HEK293 (cell line): ENCODE measurements around the gene KRT32.

Source experiments
- ELK4 ChIP-seq: IDR thresholded peaks from 2 replicates; pipeline ENCODE4 v1.6.1; 2011; ENCODE audit warnings: mild to moderate bottlenecking, low read depth, low read length, borderline replicate concordance
- ZFP3 ChIP-seq: fragments of 450-650 bp; formaldehyde crosslinking; IDR thresholded peaks from 2 replicates; pipeline ENCODE4 v1.5.1; 2016; ENCODE audit warnings: low read depth, missing biosample characterization, missing genetic modification characterization
- ZNF121 ChIP-seq: fragments of 450-650 bp; formaldehyde crosslinking; IDR thresholded peaks from 2 replicates; pipeline ENCODE4 v1.5.1; 2016; ENCODE audit warnings: missing biosample characterization, missing genetic modification characterization
- ZNF2 ChIP-seq: fragments of 450-650 bp; formaldehyde crosslinking; IDR thresholded peaks from 2 replicates; pipeline ENCODE4 v1.5.1; 2016; ENCODE audit warnings: missing biosample characterization, missing genetic modification characterization
- ZNF488 ChIP-seq: fragments of 450-650 bp; formaldehyde crosslinking; IDR thresholded peaks from 2 replicates; pipeline ENCODE4 v1.5.1; 2016; ENCODE audit warnings: missing biosample characterization, missing genetic modification characterization
- ZNF777 ChIP-seq: fragments of 450-650 bp; formaldehyde crosslinking; IDR thresholded peaks from 2 replicates; pipeline ENCODE4 v1.5.1; 2017; ENCODE audit warnings: missing biosample characterization, missing genetic modification characterization, borderline replicate concordance
- TF ChIP-seq, protein P1 (sequence below): fragments of 450-650 bp; formaldehyde crosslinking; IDR thresholded peaks from 2 replicates; pipeline ENCODE4 v1.5.1; 2016; ENCODE audit warnings: missing biosample characterization, missing genetic modification characterization
- TF ChIP-seq, protein P2 (sequence below): fragments of 450-650 bp; formaldehyde crosslinking; IDR thresholded peaks from 2 replicates; pipeline ENCODE4 v1.5.1; 2016; ENCODE audit warnings: missing biosample characterization, missing genetic modification characterization

GRCh38 chr17:41492351-41492750, 25.2 kb upstream of the KRT32 start:
- TF ChIP-seq, protein P1, sequence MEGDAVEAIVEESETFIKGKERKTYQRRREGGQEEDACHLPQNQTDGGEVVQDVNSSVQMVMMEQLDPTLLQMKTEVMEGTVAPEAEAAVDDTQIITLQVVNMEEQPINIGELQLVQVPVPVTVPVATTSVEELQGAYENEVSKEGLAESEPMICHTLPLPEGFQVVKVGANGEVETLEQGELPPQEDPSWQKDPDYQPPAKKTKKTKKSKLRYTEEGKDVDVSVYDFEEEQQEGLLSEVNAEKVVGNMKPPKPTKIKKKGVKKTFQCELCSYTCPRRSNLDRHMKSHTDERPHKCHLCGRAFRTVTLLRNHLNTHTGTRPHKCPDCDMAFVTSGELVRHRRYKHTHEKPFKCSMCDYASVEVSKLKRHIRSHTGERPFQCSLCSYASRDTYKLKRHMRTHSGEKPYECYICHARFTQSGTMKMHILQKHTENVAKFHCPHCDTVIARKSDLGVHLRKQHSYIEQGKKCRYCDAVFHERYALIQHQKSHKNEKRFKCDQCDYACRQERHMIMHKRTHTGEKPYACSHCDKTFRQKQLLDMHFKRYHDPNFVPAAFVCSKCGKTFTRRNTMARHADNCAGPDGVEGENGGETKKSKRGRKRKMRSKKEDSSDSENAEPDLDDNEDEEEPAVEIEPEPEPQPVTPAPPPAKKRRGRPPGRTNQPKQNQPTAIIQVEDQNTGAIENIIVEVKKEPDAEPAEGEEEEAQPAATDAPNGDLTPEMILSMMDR (tag by site-specific recombination): no peak
- TF ChIP-seq ELK4 (no peak), ZNF2 (tag by site-specific recombination) (no peak), ZFP3 (tag by site-specific recombination) (no peak), ZNF488 (no peak), ZNF777 (no peak), ZNF121 (tag by site-specific recombination) (no peak)
- TF ChIP-seq, protein P2, sequence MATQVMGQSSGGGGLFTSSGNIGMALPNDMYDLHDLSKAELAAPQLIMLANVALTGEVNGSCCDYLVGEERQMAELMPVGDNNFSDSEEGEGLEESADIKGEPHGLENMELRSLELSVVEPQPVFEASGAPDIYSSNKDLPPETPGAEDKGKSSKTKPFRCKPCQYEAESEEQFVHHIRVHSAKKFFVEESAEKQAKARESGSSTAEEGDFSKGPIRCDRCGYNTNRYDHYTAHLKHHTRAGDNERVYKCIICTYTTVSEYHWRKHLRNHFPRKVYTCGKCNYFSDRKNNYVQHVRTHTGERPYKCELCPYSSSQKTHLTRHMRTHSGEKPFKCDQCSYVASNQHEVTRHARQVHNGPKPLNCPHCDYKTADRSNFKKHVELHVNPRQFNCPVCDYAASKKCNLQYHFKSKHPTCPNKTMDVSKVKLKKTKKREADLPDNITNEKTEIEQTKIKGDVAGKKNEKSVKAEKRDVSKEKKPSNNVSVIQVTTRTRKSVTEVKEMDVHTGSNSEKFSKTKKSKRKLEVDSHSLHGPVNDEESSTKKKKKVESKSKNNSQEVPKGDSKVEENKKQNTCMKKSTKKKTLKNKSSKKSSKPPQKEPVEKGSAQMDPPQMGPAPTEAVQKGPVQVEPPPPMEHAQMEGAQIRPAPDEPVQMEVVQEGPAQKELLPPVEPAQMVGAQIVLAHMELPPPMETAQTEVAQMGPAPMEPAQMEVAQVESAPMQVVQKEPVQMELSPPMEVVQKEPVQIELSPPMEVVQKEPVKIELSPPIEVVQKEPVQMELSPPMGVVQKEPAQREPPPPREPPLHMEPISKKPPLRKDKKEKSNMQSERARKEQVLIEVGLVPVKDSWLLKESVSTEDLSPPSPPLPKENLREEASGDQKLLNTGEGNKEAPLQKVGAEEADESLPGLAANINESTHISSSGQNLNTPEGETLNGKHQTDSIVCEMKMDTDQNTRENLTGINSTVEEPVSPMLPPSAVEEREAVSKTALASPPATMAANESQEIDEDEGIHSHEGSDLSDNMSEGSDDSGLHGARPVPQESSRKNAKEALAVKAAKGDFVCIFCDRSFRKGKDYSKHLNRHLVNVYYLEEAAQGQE (tag by site-specific recombination): no peak
